ENCODE results near the gene HYAL4.
"Not testable (repeated sequence)": the region's sequence is repeated elsewhere in the genome, so short reads cannot be mapped to it uniquely, and the experiment has no call there.

The HYAL4 gene

GRCh38 chr7:123847868-123848267, 2.9 kb downstream of the HYAL4 start:
- no peak for DNase-seq (ENCODE audit: low spot score)

- no peak for DNase-seq (ENCODE audit: low spot score)
Observed at GRCh38 chr7:123849855-123850254, 4.9 kb downstream of the HYAL4 start.

GRCh38 chr7:123851404-123851803, 6.4 kb downstream of the HYAL4 start:
- not testable (repeated sequence) for DNase-seq (ENCODE audit: low spot score)

- DNase-seq (ENCODE audit: low spot score): not testable (repeated sequence)
Observed at GRCh38 chr7:123854291-123854690, 9.3 kb downstream of the HYAL4 start.

GRCh38 chr7:123856428-123856827, 11.5 kb downstream of the HYAL4 start:
- DNase-seq (ENCODE audit: low spot score): not testable (repeated sequence)

- DNase-seq (ENCODE audit: low spot score): no peak
Observed at GRCh38 chr7:123860848-123861247, 15.9 kb downstream of the HYAL4 start.

- no peak for DNase-seq (ENCODE audit: low spot score)
Observed at GRCh38 chr7:123862775-123863174, 17.8 kb downstream of the HYAL4 start.

GRCh38 chr7:123863461-123863860, 18.5 kb downstream of the HYAL4 start:
- DNase-seq (ENCODE audit: low spot score): no peak

GRCh38 chr7:123864012-123864411, 19.0 kb downstream of the HYAL4 start:
- no peak for DNase-seq (ENCODE audit: low spot score)

GRCh38 chr7:123864436-123864835, 19.5 kb downstream of the HYAL4 start:
- DNase-seq (ENCODE audit: low spot score): no peak

GRCh38 chr7:123864966-123865365, 20.0 kb downstream of the HYAL4 start:
- no peak for DNase-seq (ENCODE audit: low spot score)

GRCh38 chr7:123865517-123866117, 20.6 kb downstream of the HYAL4 start:
- peak; percentile 80 for DNase-seq (ENCODE audit: low spot score)

- DNase-seq (ENCODE audit: low spot score): no peak
Observed at GRCh38 chr7:123867225-123867624, 22.3 kb downstream of the HYAL4 start.

- DNase-seq (ENCODE audit: low spot score): peak; percentile 78
Observed at GRCh38 chr7:123871998-123872867, 27.3 kb downstream of the HYAL4 start.

- DNase-seq (ENCODE audit: low spot score): no peak
Observed at GRCh38 chr7:123872908-123873307, 27.9 kb downstream of the HYAL4 start.

- DNase-seq (ENCODE audit: low spot score): no peak
Observed at GRCh38 chr7:123876557-123877256, 31.7 kb downstream of the HYAL4 start.

GRCh38 chr7:123879628-123880027, 34.7 kb downstream of the HYAL4 start:
- no peak for DNase-seq (ENCODE audit: low spot score)

GRCh38 chr7:123881300-123881699, 36.3 kb downstream of the HYAL4 start:
- DNase-seq (ENCODE audit: low spot score): no peak

- no peak for DNase-seq (ENCODE audit: low spot score)
Observed at GRCh38 chr7:123883154-123883553, 38.2 kb downstream of the HYAL4 start.

GRCh38 chr7:123888192-123888591, 43.2 kb downstream of the HYAL4 start:
- DNase-seq (ENCODE audit: low spot score): no peak

- DNase-seq (ENCODE audit: low spot score): not testable (repeated sequence)
Observed at GRCh38 chr7:123894753-123895152, 49.8 kb downstream of the HYAL4 start.

- no peak for DNase-seq (ENCODE audit: low spot score)
Observed at GRCh38 chr7:123901101-123901500, 56.1 kb downstream of the HYAL4 start.

GRCh38 chr7:123905714-123906113, 60.7 kb downstream of the HYAL4 start:
- DNase-seq (ENCODE audit: low spot score): no peak
